ENCODE data around the gene SLC44A5. TPM values are rescaled to one million over a fixed set of nuclear protein-coding genes. Genes with fewer than 3 reads are reported as not detected.
"Not testable (repeated sequence)": the region's sequence is repeated elsewhere in the genome, so short reads cannot be mapped to it uniquely, and the experiment has no call there.

The SLC44A5 gene
- polyA plus RNA-seq, 3 donors = 0.04 to 0.25 TPM; not detected in 1

DNA sequence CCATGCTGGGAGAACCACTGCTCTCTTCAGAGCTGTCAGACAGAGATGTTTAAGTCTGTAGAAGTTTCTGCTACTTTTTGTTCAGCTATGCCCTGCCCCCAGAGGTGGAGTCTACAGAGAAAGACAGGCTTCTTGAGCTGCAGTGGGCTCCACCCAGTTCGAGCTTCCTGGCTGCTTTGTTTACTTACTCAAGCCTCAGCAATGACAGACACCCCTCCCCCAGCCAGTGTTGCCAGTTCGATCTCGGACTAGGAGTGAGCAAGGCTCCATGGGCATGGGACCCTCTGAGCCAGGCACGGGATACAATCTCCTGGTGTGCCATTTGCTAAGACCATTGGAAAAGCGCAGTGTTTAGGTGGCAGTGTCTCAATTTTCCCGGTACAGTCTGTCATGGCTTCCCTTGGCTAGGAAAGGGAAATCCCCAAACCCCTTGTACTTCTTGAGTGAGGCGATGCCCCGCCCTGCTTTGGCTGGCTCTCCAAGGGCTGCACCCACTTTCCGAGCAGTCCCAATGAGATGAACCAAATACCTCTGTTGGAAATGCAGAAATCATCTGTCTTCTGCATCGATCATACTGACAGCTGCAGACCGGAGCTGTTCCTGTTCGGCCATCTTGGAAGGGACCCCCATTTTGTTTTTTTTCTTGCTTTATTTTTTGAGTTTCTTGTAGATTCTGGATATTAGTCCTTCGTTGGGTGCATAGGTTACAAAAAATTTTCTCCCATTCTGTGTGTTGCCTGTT lies 429.5 kb downstream of the SLC44A5 start:
- WGBS, 3 donors = 82 to 86% (median 85%) methylated on average over 13 of the region's 13 CpGs
- H3K27ac ChIP-seq (ENCODE audit: low read depth, low read length) = not testable (repeated sequence)

DNA sequence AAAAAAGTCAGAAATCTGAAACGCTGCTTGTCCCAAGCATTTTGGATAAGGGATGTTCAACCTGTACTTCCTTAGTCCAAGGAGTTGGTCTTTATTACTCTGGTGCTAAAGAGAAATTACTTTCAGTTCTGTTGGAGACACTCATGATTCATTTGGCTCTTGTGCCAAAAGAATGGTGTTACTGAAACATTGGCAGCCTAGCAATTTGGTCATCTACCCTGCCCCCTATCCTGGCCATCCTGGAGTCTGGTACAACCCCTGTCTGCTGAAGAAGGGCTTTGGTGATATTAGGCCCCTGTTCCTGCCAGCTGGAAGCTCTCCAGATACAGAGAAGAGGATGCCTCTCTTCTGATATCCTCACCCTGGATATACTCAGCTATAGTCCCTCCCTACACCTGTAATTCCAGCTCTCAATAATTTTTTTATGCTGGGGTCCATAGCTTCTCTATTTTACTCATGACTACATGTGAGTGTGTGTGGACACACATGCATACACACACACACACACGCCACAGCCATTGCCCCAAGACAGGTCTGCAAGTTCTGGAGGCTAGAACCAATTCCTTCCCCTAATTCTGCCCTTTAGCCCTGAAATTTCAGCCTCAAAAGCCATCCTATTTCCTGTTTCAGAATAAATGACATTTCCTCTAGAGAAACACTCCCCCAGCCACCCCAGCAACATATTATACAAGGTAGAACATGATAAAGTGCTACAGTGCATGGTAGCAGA lies 436.7 kb downstream of the SLC44A5 start:
- H3K27ac ChIP-seq (ENCODE audit: low read depth, low read length) = no peak overlapping the region
- 62 to 70% (median 69%) methylated on average over 2 of the region's 2 CpGs for WGBS, 3 donors

DNA sequence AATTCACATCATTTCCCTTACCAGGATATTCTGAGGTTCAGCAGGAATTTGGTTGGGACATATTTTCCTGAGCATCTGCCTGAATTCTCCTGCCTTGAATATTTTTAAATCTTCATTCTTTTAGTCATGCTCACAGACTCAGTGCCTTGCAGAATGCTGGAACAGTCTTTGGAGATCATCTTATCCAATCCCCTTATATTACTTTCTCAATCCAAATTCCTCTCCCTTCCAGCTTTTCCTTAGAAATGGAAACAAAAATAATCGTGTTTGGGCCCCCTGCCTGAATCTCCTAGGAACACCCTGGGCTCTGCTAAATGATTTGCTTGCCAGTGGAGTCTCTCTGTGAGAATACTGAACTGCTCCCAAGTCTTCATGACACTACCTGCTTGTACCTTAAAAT lies 438.4 kb downstream of the SLC44A5 start:
- no peak overlapping the region for H3K27ac ChIP-seq (ENCODE audit: low read depth, low read length)
- 17 to 33% (median 25%) methylated on average over 1 of the region's 1 CpG for WGBS, 3 donors

DNA sequence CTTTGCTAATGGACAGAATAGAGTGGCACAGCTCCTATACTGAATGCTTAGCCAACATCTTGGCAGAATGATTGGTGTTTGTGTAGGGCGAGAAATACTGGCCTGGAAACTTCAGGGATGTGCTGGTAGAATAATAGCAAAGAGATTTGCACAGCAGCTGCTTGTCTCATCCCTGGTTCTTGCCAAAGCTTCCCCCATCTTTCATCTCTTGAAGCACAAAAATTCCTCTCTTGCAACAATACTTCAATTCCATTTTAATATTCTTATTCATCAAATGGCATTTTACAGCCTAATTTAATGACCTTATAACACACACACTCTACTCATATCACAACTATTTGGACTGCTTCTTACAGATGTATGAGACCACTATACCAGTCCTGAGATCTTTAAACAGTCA lies 439.0 kb downstream of the SLC44A5 start:
- H3K27ac ChIP-seq (ENCODE audit: low read depth, low read length) = no peak overlapping the region
- 57 to 82% (median 65%) methylated on average over 1 of the region's 1 CpG for WGBS, 3 donors

DNA sequence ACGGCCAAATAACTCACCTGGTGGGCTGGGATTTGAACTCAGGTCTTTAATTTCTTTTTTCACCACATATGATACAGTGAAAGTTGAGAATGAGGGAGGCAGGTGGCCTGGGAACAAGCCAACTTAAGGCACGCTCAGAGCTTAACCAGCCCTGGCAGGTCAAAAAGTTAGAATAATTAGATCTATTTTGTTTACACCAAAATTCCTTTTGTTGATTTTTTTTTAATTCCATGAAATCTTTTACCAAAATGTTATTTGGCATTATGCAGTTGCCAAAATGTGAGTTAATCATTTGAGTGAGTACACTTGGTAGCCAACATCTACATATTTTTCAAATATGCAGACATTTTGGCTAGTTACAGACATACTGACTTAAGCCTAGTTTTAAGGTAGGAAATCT lies 439.9 kb downstream of the SLC44A5 start:
- H3K27ac ChIP-seq (ENCODE audit: low read depth, low read length) = no peak overlapping the region
- WGBS, 3 donors = 67 to 70% (median 69%) methylated on average over 2 of the region's 2 CpGs

DNA sequence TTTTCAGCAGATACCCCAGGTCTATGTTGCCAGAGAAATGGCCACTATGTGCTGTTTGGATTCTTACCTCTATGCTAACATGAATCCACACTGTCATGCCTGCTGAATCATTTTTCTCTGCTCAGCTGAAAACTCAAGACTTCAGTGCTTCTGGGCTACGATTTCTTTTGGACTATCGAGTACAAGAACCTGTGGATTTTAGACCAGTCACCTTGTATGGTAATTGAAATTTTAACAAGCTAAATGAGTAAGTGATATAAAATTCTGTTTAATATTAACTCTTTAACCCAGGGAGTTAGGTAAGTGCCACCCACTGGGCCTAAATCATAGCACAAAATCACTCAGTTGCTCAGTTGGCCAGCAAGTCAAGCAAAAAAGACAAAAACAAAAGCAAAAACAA lies 440.9 kb downstream of the SLC44A5 start:
- H3K27ac ChIP-seq (ENCODE audit: low read depth, low read length) = no peak overlapping the region
- 87 to 91% (median 91%) methylated on average over 2 of the region's 2 CpGs for WGBS, 3 donors

DNA sequence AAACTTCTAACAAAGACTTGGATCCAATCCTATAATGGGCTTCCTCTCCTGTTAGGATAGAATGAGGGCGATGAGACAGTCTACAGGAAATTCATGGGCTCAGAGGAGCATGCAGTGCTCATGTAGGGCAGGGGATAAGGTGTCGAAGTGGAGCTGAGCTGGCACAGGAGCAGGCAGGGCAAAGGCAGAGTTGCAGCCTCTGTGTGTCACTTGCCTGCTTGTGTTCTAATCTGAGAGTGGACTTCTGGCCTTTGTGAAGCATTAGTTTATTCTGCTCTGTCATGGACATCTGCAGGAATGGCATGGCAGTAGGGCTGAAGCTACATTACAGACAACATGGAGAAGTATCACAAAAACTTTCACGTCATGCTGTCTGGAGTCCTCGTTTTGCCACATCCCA lies 444.1 kb downstream of the SLC44A5 start:
- 68 to 85% (median 85%) methylated on average over 4 of the region's 4 CpGs for WGBS, 3 donors
- H3K27ac ChIP-seq (ENCODE audit: low read depth, low read length) = no peak overlapping the region

DNA sequence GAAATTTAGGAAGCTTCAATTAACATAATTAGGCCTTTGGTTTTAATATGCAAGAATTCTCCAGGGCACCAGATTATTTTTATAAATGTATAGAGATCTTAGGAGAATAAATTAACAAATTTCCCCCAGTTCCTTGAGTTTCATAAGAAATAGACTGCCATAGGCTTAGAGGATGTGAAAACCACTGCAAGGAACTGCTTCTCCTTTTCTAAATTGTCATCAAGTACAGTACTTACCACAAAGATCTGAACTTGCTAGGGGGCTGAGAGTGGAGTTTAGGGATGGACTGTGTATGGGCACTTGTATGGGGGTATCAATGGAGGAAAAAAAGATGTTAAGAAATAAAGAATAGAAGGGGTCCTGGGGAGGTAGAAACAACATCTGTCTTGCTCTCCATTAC lies 445.6 kb downstream of the SLC44A5 start:
- no peak overlapping the region for H3K27ac ChIP-seq (ENCODE audit: low read depth, low read length)

DNA sequence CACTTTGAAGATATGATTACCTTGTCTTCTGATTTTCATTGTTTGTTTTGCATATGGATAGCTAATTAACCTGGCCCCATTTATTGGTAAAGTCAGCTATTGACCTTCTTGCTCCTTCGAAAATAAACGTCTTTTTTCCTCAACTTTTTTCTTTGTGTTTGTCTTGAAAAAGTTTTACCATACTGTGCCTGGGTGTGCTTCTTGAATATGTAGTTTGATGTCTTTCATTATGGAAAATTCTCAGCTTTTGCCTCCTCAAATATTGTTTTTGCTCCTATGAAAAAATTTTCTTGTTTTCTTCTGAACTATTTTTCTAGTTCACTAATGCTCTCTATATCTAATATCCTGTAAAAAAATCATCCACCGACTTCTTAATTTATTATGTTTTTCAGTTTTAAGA lies 451.8 kb downstream of the SLC44A5 start:
- WGBS, 3 donors = 71 to 85% (median 81%) methylated on average over 3 of the region's 3 CpGs
- H3K27ac ChIP-seq (ENCODE audit: low read depth, low read length) = no peak overlapping the region

Other genes starting within 250 kb of the SLC44A5 start
- gene ACADM, start 113.6 kb upstream of the SLC44A5 start, polyA plus RNA-seq = 10 to 100 TPM; 24.5 to 64.9 (median 40.7) TPM
- 10 to 100 TPM; 62.1 to 80.3 (median 66.9) TPM for gene RABGGTB, start 175.1 kb upstream of the SLC44A5 start, polyA plus RNA-seq
- gene MSH4, start 185.8 kb upstream of the SLC44A5 start, polyA plus RNA-seq = under 1 TPM; 0.06 to 0.11 (median 0.10) TPM

Measured in adipose tissue (tissue), 3 donors.